GM12878 (cell line): ENCODE data around the gene WDR75. TPM values are rescaled to one million over a fixed set of nuclear protein-coding genes. Genes with fewer than 3 reads are reported as not detected.

ENCODE experiments used
- ATAC-seq: fragments of 200-7000 bp; cut with Tn5 transposase; 3 replicates; pipeline ENCODE4 v1.9.1; 2020; ENCODE audit warnings: mild to moderate bottlenecking, moderate library complexity
- BruUV-seq: library from RNA; stranded (reverse); fragments of 400-500 nt; replicated peaks from 2 replicates; lab custom pipeline; 2021; lab: Mats Ljungman, UMichigan
- CTCF ChIA-PET: fragments of 300-600 bp; sonication (Branson Sonifier 250); formaldehyde crosslinking; extraction: SDS; loops from one replicate; lab custom pipeline; 2021; ENCODE audit warnings: inconsistent platforms; lab: Yijun Ruan, JAX
- POLR2A ChIA-PET: fragments of 350-600 bp; formaldehyde crosslinking; extraction: SDS; loops from one replicate; lab custom pipeline; 2021; ENCODE audit warnings: inconsistent platforms; lab: Charles Lee
- RAD21 ChIA-PET: fragments of 300-600 bp; sonication (Branson Sonifier 250); formaldehyde crosslinking; loops from one replicate; lab custom pipeline; 2023; ENCODE audit warnings: antibody characterized with exemption; ENCODE audit not compliant: unreplicated experiment; lab: Charles Lee
- SMC1A ChIA-PET: fragments of 300-600 bp; sonication (Branson Sonifier 250); formaldehyde crosslinking; loops from one replicate; lab custom pipeline; 2023; ENCODE audit not compliant: unreplicated experiment, uncharacterized antibody; lab: Charles Lee
- DNase-seq: peaks from one replicate; pipeline ENCODE4 v3.0.0-alpha.2; 2011; ENCODE audit warnings: low read depth, low spot score
- FAIRE-seq: peaks from 3 replicates; lab custom pipeline; 2011; peaks lifted over from hg19 to GRCh38; lab: Jason Lieb, UNC
- H2AFZ ChIP-seq: 2 replicates; pipeline ENCODE4 v1.6.0; 2011; ENCODE audit warnings: low read depth, low read length, control low read depth; ENCODE audit not compliant: control insufficient read depth
- H3K27ac ChIP-seq: 2 replicates; pipeline ENCODE4 v1.5.1; 2011; ENCODE audit warnings: control low read depth; ENCODE audit not compliant: control insufficient read depth, insufficient read depth
- H3K27me3 ChIP-seq, 2 experiments: replicated peaks in 1 of 2; 2 replicates each; pipeline versions ENCODE4 v1.6.0 to v1.6.1; 2011; ENCODE audit warnings: low read length in 1 of 2; ENCODE audit not compliant: control insufficient read depth in 2 of 2, insufficient read depth in 2 of 2
- H3K36me3 ChIP-seq, 2 experiments: 2 replicates each; pipeline ENCODE4 v1.5.1; 2011; ENCODE audit warnings: low read length in 1 of 2; ENCODE audit not compliant: control insufficient read depth in 2 of 2, insufficient read depth in 2 of 2
- H3K4me1 ChIP-seq: 2 replicates; pipeline ENCODE4 v1.6.1; 2011; ENCODE audit warnings: mild to moderate bottlenecking, low read length, moderate library complexity, mixed read lengths; ENCODE audit not compliant: control insufficient read depth, insufficient read depth
- H3K4me2 ChIP-seq: 2 replicates; pipeline ENCODE4 v1.6.0; 2011; ENCODE audit warnings: control low read depth; ENCODE audit not compliant: control insufficient read depth, insufficient read depth
- H3K4me3 ChIP-seq: fragments of 200-600 bp; sonication (generic); 2 replicates; pipeline ENCODE4 v1.5.1; 2016
- H3K79me2 ChIP-seq: 2 replicates; pipeline ENCODE4 v1.6.0; 2011; ENCODE audit warnings: low read length; ENCODE audit not compliant: control insufficient read depth, insufficient read depth
- H3K9ac ChIP-seq: 2 replicates; pipeline ENCODE4 v1.8.0; 2011; ENCODE audit warnings: low read length, control low read depth, mixed read lengths; ENCODE audit not compliant: control insufficient read depth, insufficient read depth
- H3K9me3 ChIP-seq: replicated peaks from 3 replicates; pipeline ENCODE4 v1.5.1; 2011; ENCODE audit warnings: mild to moderate bottlenecking, low read length; ENCODE audit not compliant: control insufficient read depth, insufficient read depth
- H4K20me1 ChIP-seq: 2 replicates; pipeline ENCODE4 v1.6.0; 2011; ENCODE audit not compliant: control insufficient read depth, insufficient read depth
- BACH1 ChIP-seq: fragments of 450-650 bp; IDR thresholded peaks from 2 replicates; pipeline ENCODE4 v1.6.1; 2017; ENCODE audit warnings: mild to moderate bottlenecking, borderline replicate concordance
- POLR2A ChIP-seq: IDR thresholded peaks from 2 replicates; pipeline ENCODE4 v1.6.1; 2011; ENCODE audit warnings: low read depth, mild to moderate bottlenecking, low read length
- RCOR1 ChIP-seq: conservative IDR thresholded peaks from 2 replicates; pipeline ENCODE4 v1.6.1; 2012; ENCODE audit warnings: low read depth, low read length, improper control_type of control experiment
- SUPT20H ChIP-seq: IDR thresholded peaks from 2 replicates; pipeline ENCODE4 v1.6.1; 2011; ENCODE audit warnings: low read depth, mild to moderate bottlenecking, low read length, moderate library complexity, borderline replicate concordance; ENCODE audit not compliant: control insufficient read depth
- WGBS: methylation state at CpG from one replicate; pipeline ENCODE4 v1.1.6; 2016; ENCODE audit warnings: low lambda C conversion rate; ENCODE audit not compliant: insufficient replicate concordance, insufficient coverage; ENCODE audit errors: missing lambda C conversion rate; 5-methylcytosine and 5-hydroxymethylcytosine counted together
- in situ Hi-C: fragments of 300-500 bp; cut with MboI; formaldehyde crosslinking; loops from 9 replicates; pipeline ENCODE4 v1.14.3; 2018; ENCODE audit warnings: mixed read lengths
- intact Hi-C: fragments of 100-400 bp; cut with micrococcal nuclease; formaldehyde crosslinking; loops from one replicate; pipeline ENCODE4 v1.14.2; 2022; ENCODE audit not compliant: unreplicated experiment
- polyA plus RNA-seq, 11 experiments: library from polyadenylated mRNA; depleted of rRNA in 4 of 11; unstranded in 6 of 11; stranded (reverse) in 5 of 11; fragments of >200 nt; fragmentation: Nextera tagmentation in 4 of 11; fragmentation: Illumina TruSeq in 1 of 11; extraction: Ambion mirVana in 4 of 11; extraction: Trizol in 1 of 11; gene quantifications; 1 replicate in 1 of 11; 2 replicates in 10 of 11; pipeline versions ENCODE4 v1.2.1 to v1.2.3, GENCODE V29; 2011 to 2016; ENCODE audit warnings: inconsistent platforms in 2 of 11, missing spikeins in 2 of 11, low read depth in 1 of 11
- total RNA-seq, 4 experiments: library from RNA; depleted of rRNA in 3 of 4; stranded (reverse); fragments of >200 nt in 3 of 4; fragmentation: Illumina TruSeq in 1 of 4; extraction: Trizol in 1 of 4; gene quantifications; 2 replicates each; pipeline versions ENCODE4 v1.2.1 to v1.2.3, GENCODE V29; 2013 to 2021
- TF ChIP-seq, protein P1 (sequence below): fragments of 450-650 bp; IDR thresholded peaks from 2 replicates; pipeline ENCODE4 v1.6.1; 2017; ENCODE audit warnings: borderline replicate concordance
- TF ChIP-seq, protein P2 (sequence below): IDR thresholded peaks from 2 replicates; pipeline ENCODE4 v1.6.1; 2011; ENCODE audit warnings: borderline replicate concordance, low read depth, mild to moderate bottlenecking, moderate library complexity, mixed read lengths, low read length; ENCODE audit not compliant: insufficient read depth; ENCODE audit errors: extremely low read length
- TF ChIP-seq, protein P3 (sequence below): fragments of 450-650 bp; IDR thresholded peaks from 2 replicates; pipeline ENCODE4 v1.6.1; 2016; ENCODE audit warnings: mild to moderate bottlenecking, moderate library complexity, borderline replicate concordance
- TF ChIP-seq, protein P4 (sequence below): fragments of 450-650 bp; IDR thresholded peaks from 2 replicates; pipeline ENCODE4 v1.6.1; 2017; ENCODE audit warnings: low read depth, mild to moderate bottlenecking, moderate library complexity

The WDR75 gene
- total and polyA plus RNA-seq, 10 of the 15 experiments (the other 5 are each of a cell fraction or from before 2014, with no cell fraction given) = 53.1 to 98.5 (median 71.5) TPM

DNA sequence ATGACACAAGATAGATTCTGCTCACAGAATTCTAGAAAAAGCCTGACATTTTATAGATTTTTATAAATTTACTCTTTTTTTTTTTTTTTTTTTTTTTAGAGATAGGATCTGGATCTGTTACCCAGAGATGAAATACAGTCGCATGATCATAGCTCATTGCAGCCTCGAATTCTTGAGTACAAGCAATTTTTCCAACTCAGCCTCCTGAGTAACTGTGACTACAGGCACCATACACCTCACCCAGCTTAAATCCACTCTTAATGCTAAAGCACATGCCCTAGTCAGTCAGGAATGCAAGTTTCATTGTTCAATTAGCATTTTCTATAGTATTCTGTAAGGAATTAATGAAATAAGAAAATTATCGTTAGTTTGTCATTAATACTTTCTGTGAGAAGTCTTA is 32.1 kb upstream of the WDR75 start (continued):
- TF ChIP-seq, protein P1, sequence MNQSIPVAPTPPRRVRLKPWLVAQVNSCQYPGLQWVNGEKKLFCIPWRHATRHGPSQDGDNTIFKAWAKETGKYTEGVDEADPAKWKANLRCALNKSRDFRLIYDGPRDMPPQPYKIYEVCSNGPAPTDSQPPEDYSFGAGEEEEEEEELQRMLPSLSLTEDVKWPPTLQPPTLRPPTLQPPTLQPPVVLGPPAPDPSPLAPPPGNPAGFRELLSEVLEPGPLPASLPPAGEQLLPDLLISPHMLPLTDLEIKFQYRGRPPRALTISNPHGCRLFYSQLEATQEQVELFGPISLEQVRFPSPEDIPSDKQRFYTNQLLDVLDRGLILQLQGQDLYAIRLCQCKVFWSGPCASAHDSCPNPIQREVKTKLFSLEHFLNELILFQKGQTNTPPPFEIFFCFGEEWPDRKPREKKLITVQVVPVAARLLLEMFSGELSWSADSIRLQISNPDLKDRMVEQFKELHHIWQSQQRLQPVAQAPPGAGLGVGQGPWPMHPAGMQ = no peak
- TF ChIP-seq, all 136 proteins: peak for 0

DNA sequence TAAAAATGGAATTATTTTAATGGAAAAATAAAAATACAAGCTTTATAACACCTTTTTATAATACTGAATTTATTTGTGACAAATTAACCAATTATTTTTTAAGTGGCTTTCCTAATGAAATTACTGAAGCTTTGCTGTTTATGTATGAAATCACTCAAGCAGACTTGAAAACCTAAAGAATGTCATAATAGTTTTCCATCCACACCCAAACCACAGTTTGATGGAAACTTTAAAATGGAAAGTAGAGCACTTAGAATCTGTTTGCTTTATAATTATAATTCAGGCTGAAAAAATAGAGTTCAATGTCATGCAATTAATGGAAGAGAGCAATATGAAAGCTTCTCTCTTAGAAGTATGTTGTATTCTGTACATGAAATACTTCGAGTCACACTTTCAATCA is 31.6 kb upstream of the WDR75 start:
- Histone ChIP-seq H3K36me3 (no peaks in the 10 kb centered on the region), H3K4me1 (no peaks in the 10 kb centered on the region), H3K9me3 (no peaks in the 10 kb centered on the region), H3K27ac (no peak overlapping the region), H3K4me2 (no peak overlapping the region), H3K79me2 (no peaks in the 10 kb centered on the region), H3K27me3 (no peaks in the 10 kb centered on the region), H4K20me1 (no peaks in the 10 kb centered on the region), H2AFZ (no peak overlapping the region), H3K4me3 (no peak overlapping the region), H3K9ac (no peak overlapping the region)
- POLR2A ChIA-PET = no interaction called here
- CTCF ChIA-PET = interaction anchor here (0.8 to 2.1 kb wide), 7 partner anchors 118 to 887 kb away, joined by 3 to 13 read pairs (median 4); no protein-coding TSS in a partner anchor
- BruUV-seq = no TSS peak
- SMC1A ChIA-PET = interaction anchor here (0.6 to 2.2 kb wide), 17 partner anchors 11 to 1828 kb away, joined by 3 to 25 read pairs (median 3); no protein-coding TSS in a partner anchor
- RAD21 ChIA-PET = interaction anchor here (0.6 to 1.8 kb wide), 9 partner anchors 14 to 887 kb away, joined by 3 to 7 read pairs (median 3); no protein-coding TSS in a partner anchor
- no peak for DNase-seq
- ATAC-seq = no peak
- WGBS = 0% methylated on average over 1 of the region's 1 CpG
- intact Hi-C loops = loop anchor here (5.0 to 10.0 kb wide), 2 partner anchors 122 to 645 kb away; no protein-coding TSS in a partner anchor
- in situ Hi-C loops = loop anchor here (5.0 kb wide), 2 partner anchors 312 to 887 kb away; no protein-coding TSS in a partner anchor
- no peak for FAIRE-seq
- TF ChIP-seq, protein P2, sequence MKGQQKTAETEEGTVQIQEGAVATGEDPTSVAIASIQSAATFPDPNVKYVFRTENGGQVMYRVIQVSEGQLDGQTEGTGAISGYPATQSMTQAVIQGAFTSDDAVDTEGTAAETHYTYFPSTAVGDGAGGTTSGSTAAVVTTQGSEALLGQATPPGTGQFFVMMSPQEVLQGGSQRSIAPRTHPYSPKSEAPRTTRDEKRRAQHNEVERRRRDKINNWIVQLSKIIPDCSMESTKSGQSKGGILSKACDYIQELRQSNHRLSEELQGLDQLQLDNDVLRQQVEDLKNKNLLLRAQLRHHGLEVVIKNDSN = no peak
- TF ChIP-seq, protein P3, sequence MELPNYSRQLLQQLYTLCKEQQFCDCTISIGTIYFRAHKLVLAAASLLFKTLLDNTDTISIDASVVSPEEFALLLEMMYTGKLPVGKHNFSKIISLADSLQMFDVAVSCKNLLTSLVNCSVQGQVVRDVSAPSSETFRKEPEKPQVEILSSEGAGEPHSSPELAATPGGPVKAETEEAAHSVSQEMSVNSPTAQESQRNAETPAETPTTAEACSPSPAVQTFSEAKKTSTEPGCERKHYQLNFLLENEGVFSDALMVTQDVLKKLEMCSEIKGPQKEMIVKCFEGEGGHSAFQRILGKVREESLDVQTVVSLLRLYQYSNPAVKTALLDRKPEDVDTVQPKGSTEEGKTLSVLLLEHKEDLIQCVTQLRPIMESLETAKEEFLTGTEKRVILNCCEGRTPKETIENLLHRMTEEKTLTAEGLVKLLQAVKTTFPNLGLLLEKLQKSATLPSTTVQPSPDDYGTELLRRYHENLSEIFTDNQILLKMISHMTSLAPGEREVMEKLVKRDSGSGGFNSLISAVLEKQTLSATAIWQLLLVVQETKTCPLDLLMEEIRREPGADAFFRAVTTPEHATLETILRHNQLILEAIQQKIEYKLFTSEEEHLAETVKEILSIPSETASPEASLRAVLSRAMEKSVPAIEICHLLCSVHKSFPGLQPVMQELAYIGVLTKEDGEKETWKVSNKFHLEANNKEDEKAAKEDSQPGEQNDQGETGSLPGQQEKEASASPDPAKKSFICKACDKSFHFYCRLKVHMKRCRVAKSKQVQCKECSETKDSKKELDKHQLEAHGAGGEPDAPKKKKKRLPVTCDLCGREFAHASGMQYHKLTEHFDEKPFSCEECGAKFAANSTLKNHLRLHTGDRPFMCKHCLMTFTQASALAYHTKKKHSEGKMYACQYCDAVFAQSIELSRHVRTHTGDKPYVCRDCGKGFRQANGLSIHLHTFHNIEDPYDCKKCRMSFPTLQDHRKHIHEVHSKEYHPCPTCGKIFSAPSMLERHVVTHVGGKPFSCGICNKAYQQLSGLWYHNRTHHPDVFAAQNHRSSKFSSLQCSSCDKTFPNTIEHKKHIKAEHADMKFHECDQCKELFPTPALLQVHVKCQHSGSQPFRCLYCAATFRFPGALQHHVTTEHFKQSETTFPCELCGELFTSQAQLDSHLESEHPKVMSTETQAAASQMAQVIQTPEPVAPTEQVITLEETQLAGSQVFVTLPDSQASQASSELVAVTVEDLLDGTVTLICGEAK = no peak
- TF ChIP-seq RCOR1 (no peak), POLR2A (no peak), BACH1 (no peak), SUPT20H (no peak)
- TF ChIP-seq, protein P4, sequence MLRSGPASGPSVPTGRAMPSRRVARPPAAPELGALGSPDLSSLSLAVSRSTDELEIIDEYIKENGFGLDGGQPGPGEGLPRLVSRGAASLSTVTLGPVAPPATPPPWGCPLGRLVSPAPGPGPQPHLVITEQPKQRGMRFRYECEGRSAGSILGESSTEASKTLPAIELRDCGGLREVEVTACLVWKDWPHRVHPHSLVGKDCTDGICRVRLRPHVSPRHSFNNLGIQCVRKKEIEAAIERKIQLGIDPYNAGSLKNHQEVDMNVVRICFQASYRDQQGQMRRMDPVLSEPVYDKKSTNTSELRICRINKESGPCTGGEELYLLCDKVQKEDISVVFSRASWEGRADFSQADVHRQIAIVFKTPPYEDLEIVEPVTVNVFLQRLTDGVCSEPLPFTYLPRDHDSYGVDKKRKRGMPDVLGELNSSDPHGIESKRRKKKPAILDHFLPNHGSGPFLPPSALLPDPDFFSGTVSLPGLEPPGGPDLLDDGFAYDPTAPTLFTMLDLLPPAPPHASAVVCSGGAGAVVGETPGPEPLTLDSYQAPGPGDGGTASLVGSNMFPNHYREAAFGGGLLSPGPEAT = no peak
